NCI-H2107 treated with DMSO at 0.1 percent for 48 hours (cell line): ENCODE measurements around the gene SNX27.
"Not testable (repeated sequence)": the region's sequence is repeated elsewhere in the genome, so short reads cannot be mapped to it uniquely, and the experiment has no call there.

Experiments used
- DNase-seq: peaks from one replicate; lab custom pipeline; 2025; ENCODE audit not compliant: unreplicated experiment; lab: John Stamatoyannopoulos, UW

Gene SNX27

DNA sequence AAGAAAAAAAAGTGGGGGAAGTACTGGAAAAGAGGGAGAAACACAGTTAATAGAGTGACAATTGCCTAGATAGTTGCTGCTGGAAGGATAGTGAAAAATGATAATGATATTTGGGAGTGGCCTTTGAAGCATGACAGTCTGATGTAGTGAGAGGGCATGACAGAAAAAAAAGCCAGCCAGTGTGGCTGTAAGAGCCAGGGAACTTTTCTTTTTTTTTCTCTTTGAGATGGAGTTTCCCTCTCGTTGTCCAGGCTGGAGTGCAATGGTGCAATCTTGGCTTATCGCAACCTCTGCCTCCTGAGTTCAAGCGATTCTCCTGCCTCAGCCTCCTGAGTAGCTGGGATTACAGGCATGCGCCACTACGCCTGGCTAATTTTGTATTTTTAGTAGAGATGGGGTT lies 9.3 kb upstream of the SNX27 start:
- not testable (repeated sequence) for DNase-seq

DNA sequence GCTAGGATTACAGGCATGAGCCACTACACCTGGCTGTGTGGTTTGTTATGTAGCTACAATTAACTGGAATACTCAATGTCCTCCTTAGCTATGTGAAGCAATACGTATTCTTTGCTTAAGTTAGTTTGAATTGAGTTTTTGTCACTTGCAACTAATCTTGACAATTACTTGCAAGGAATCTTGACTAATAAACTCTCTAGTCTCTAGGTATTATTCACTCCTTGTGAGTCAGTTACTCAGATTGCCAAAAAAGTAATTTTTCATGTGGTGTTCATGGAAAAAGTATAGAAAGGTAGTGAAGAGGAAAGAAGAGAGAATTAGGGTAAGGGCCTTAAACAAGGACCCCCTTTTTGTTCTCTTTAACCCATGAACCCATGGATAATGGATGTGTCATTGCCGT lies 7.6 kb upstream of the SNX27 start:
- DNase-seq, result no peak

- DNase-seq, result no peak
Observed at GRCh38 chr1:151606384-151606783, 5.5 kb upstream of the SNX27 start.

DNA sequence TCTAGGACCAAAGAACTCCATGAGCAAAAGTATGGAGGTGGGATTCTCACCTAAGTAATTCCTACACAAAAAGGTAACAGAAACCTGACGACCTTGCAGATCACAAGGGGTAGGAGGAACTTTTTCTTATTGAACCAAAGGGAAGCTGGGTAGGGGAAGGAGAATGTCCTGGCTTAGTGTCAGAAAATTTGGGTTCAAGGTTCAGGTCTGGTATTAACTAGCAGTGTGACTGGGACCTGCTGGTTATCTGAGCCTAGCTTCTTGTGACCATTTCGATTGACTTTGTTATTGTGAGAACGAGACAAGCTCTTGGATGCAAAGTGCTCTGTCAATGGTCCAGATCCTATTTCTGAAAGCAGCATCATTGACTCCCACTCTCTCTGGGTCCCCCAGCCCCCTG lies 5.0 kb upstream of the SNX27 start:
- DNase-seq, result no peak

DNA sequence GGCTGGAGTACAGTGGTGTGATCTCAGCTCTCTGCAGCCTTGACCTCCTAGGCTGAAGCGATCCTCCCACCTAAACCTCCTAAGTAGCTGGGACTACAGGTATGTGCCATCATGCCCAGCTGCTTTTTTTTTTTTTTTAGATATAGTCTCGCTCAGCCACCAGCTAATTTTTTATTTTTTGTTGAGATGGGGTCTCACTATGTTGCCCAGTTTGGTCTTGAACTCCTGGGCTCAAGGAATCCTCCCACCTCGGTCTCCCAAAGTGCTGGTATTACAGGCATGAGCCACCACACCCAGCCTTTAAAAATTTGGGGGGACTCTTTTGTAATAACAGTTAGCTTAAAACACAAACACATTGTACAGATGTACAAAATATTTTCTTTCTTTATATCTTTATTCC lies 1.7 kb upstream of the SNX27 start:
- no peak for DNase-seq

DNA sequence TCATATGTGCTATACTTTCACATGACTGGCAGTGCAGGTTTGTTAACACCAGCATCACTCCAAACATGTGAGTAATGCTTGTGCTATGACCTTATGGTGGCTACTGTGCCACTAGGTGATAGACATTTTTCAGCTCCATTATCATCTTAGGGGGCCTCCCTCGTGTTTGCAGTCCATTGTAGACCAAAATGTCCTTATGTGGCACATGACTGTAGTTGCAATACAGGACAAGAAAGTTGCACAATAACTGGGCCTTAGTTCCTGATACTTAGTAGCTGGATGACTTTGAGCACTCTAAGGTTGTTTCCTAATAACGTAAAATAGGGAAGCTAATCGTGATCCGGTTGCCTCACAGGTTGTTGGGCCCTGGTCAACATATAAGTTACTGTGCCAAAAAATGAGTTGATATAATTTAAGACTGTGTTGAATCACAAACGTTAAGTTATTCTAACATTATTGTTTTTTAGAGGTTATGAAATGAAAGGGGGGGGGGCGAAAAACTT lies 511 bp upstream of the SNX27 start:
- DNase-seq, result no peak

GRCh38 chr1:151612501-151613281 lies 841 bp downstream of the SNX27 start:
- no peak for DNase-seq

GRCh38 chr1:151613282-151613780 lies 1.5 kb downstream of the SNX27 start:
- DNase-seq, result no peak

GRCh38 chr1:151615711-151616504 lies 4.1 kb downstream of the SNX27 start:
- DNase-seq, result no peak

GRCh38 chr1:151616505-151616849 lies 4.6 kb downstream of the SNX27 start:
- no peak for DNase-seq

DNA sequence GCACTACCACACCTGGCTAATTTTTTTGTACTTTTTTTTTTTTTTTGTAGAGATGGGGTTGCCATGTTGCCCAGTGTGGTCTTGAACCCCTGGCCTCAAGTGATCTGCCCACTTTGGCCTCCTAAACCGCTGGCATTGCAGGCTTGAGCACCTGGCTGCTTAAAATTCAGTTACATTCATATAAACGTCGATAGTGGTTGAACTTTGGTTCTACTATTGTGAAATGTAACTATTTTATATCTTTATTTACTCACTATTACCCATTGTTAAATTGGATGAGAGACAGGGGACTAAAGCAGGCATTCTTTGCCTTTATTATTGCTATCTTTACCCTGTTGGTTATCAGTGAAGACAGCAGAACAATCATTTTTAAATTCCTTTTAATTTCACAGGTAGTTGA lies 6.2 kb downstream of the SNX27 start:
- DNase-seq, result no peak

- DNase-seq, result no peak
Observed at GRCh38 chr1:151618470-151618869, 6.6 kb downstream of the SNX27 start.

DNA sequence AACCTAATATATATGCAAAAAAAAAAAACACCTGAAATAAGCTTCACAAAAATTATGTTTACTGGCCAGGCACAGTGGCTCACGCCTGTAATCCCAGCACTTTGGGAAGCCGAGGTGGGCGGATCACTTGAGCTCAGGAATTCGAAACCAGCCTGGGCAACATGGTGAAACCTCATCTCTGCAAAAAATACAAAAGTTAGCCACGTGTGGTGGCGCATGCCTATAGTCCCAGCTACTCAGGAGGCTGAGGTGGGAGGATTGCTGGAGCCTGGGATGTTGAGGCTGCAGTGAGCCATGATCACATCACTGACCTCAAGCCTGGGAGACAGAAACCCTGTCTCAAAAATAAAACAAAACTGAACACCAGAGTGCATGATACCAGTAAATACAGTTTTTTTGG lies 7.1 kb downstream of the SNX27 start:
- not testable (repeated sequence) for DNase-seq

- DNase-seq, result no peak
Observed at GRCh38 chr1:151619489-151620093, 7.7 kb downstream of the SNX27 start.

DNA sequence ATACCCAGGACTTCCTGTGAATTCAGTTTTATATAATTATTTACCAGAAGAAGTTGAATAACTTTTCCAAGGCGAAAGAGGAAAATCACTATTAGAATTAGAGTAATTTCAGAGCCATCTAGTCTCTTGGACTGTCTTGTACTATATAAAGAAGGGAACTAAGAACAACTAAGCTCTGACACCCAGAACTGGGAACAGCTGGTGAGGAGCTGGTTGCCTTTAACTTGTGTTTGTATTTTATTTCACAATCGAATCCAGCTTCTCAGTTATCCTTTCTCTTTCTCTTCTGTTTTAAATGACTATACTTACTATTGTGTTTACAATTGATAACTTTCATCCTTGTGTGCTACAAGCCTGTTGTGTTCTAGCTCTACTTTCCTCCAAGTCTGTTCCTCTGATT lies 8.4 kb downstream of the SNX27 start:
- DNase-seq, result no peak

GRCh38 chr1:151621351-151621750 lies 9.5 kb downstream of the SNX27 start:
- DNase-seq, result no peak

DNA sequence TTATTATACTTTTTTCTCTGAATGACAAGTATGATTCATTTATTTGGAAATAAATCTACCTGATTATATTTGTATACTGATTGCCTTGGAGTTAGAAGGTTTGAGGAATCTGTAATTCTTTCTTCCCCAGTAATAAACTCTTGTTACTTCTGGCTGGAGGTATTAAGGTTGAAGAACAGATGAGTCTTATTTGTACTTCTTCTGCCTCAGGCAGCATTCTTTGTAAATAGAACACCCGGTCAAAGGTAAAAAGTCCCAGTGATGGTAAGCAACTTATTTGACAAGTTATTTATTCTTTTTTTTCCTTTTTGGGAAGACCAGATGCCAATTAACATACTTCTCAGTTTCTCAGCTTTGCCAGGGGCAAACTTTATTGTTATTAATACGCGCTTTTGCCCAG lies 12.9 kb downstream of the SNX27 start:
- DNase-seq, result no peak

DNA sequence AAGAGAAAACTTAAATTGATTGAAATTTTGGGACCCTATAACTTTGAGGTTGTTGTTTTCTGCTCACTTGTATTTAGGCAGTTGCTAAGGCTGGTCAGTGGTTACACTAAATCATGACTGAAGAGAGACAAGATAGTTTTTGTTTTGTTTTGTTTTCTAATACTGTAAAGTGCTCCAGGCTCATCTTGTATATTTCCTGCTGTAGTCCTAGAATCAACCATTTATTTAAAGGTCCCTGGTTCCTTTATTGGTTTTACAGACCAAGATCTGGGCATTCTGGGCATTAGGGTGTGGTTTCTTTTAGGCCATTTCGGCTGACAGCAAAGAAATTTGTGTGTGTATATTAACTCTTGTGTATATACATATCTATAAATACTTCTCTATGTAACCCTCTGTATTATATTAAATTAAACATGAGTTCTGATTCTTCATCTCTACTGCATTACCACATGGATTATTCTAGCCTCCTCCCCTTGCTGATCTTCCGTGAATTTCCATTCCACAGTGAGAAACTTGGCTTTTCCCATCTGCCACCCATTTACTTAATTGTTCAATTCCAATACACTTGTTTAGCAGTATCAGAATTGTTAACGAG lies 15.0 kb downstream of the SNX27 start:
- DNase-seq, result no peak

GRCh38 chr1:151629278-151629677 lies 17.4 kb downstream of the SNX27 start:
- DNase-seq, result no peak

DNA sequence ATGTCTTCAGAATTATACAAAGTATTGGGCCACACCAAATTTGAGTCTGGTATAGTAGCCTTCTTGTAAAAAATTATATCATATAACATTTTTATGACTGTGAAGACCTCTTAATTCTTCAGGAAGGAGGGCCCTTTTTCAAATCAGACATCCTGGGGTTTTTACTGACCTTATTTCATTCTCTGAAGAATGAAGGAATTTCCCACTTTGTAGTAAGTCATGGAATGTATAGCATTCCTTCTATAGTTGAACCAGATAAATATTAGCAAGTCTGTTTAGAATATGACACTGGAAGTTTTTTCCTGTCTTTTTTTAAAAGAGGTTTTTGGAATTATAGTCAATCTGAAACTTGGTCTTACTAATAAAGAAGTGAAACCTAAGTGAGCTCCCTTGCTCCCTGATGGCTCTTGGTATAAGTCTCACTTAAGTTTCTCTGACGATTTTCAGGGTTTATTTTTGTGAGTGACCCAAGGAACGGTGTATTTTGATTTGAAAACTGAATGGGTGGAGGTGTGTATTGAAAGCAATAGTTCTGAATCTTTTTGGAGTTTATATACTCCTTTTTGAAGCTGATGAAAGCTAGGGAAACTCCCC lies 23.7 kb downstream of the SNX27 start:
- DNase-seq, result no peak
